ENCODE measurements around the gene KCNT2.

KCNT2 gene

DNA sequence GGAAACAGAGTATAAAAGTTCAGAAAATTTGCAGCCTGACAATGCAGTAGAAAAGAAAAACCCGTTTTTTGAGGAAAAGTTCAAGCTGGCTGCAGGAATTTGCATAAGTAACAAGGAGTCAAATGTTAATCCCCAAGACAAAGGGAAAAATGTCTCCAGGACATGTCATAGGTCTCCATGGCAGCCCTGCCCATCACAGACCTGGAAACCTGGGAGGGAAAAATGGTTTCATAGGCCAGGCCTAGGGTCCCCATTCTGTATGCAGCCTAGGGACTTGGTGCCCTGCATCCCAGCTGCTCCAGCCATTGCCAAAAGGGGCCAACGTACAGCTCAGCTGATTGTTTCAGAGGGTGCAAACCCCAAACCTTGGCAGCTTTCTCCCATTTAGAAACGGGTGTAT, 3.6 kb upstream of the KCNT2 start:
- DNase-seq = no peak
- Mint-ChIP-seq H3K4me1 (ENCODE audit: low read depth) (peaks cover 8% of the 10 kb centered on the region), H3K27ac (no peak overlapping the region), H3K9me3 (no peaks in the 10 kb centered on the region), H3K27me3 (peaks cover 43% of the 10 kb centered on the region), H3K4me3 (no peak overlapping the region), H3K36me3 (ENCODE audit: low read depth) (no peaks in the 10 kb centered on the region)

- H3K4me1 Mint-ChIP-seq (ENCODE audit: low read depth) = peaks cover 8% of the 10 kb centered on the region
- no peak overlapping the region for H3K4me3 Mint-ChIP-seq
- H3K36me3 Mint-ChIP-seq (ENCODE audit: low read depth) = no peaks in the 10 kb centered on the region
- H3K9me3 Mint-ChIP-seq = no peaks in the 10 kb centered on the region
- no peak overlapping the region for H3K27ac Mint-ChIP-seq
- DNase-seq = no peak
- peaks cover 58% of the 10 kb centered on the region for H3K27me3 Mint-ChIP-seq
Observed at GRCh38 chr1:196609370-196609737, 1.1 kb upstream of the KCNT2 start.

- Mint-ChIP-seq H3K36me3 (ENCODE audit: low read depth) (no peaks in the 10 kb centered on the region), H3K9me3 (no peaks in the 10 kb centered on the region), H3K27ac (no peak overlapping the region), H3K27me3 (peaks cover 56% of the 10 kb centered on the region), H3K4me3 (peak overlapping the region; percentile 40), H3K4me1 (ENCODE audit: low read depth) (peaks cover 8% of the 10 kb centered on the region)
- no peak for DNase-seq
Observed at GRCh38 chr1:196607981-196608380, 259 bp downstream of the KCNT2 start.

GRCh38 chr1:196603651-196604050, 4.6 kb downstream of the KCNT2 start:
- Mint-ChIP-seq H3K27ac (no peak overlapping the region), H3K9me3 (no peaks in the 10 kb centered on the region)

GRCh38 chr1:196598942-196599748, 9.1 kb downstream of the KCNT2 start:
- Mint-ChIP-seq H3K27ac (no peak overlapping the region), H3K36me3 (ENCODE audit: low read depth) (no peaks in the 10 kb centered on the region), H3K9me3 (no peaks in the 10 kb centered on the region), H3K4me3 (no peak overlapping the region), H3K27me3 (no peaks in the 10 kb centered on the region), H3K4me1 (ENCODE audit: low read depth) (no peaks in the 10 kb centered on the region)
- no peak for DNase-seq

More at GRCh38 chr1:196603651-196604050, 4.6 kb downstream of the KCNT2 start:
- peaks cover 29% of the 10 kb centered on the region for H3K27me3 Mint-ChIP-seq
- H3K4me3 Mint-ChIP-seq = no peak overlapping the region
- no peak for DNase-seq
- peaks cover 8% of the 10 kb centered on the region for H3K4me1 Mint-ChIP-seq (ENCODE audit: low read depth)
- no peaks in the 10 kb centered on the region for H3K36me3 Mint-ChIP-seq (ENCODE audit: low read depth)

- Mint-ChIP-seq H3K4me3 (no peak overlapping the region), H3K9me3 (no peaks in the 10 kb centered on the region), H3K36me3 (ENCODE audit: low read depth) (no peaks in the 10 kb centered on the region), H3K27ac (no peak overlapping the region), H3K27me3 (no peaks in the 10 kb centered on the region), H3K4me1 (ENCODE audit: low read depth) (no peaks in the 10 kb centered on the region)
- DNase-seq = no peak
Observed at GRCh38 chr1:196594700-196595099, 13.5 kb downstream of the KCNT2 start.

DNA sequence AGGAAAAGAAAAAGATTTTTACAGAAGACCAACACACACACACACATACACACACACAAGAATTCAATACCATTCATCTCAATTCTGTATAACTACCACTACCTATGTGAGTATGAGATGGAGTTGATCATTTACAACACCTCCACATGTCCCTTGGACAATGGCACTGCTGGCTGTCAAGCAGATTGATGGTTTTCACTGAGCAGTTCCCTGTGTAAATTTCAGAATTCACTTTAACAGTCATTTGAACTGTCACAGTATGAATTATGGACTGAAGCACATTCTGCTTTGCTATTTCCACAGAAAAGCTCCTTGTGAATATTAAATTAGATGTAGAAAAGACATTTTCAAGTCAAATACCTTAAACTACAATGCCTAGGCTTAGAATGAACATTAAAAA, 14.3 kb downstream of the KCNT2 start:
- H3K4me3 Mint-ChIP-seq = no peak overlapping the region

DNA sequence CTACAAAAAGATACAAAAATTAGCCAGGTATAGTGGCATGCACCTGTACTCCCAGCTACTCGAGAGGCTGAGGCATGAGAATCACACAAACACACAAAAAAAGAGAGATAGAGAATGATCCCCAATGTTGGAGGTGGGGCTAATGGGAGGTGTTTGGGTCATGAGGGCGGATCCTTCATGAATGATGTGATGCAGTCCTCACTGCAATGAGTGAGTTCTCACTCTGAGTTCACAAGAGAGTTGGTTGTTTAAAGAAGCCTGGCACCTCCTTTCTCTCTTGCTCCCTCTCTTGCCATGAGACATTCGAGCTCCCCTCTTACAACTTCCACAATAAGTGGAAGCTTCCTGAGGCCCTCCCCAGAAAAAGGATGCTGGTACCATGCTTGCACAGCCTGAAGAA, 17.3 kb downstream of the KCNT2 start:
- no peaks in the 10 kb centered on the region for H3K4me1 Mint-ChIP-seq (ENCODE audit: low read depth)
- H3K27me3 Mint-ChIP-seq = no peaks in the 10 kb centered on the region
- no peak overlapping the region for H3K27ac Mint-ChIP-seq
- H3K4me3 Mint-ChIP-seq = no peak overlapping the region
- DNase-seq = no peak
- H3K9me3 Mint-ChIP-seq = no peaks in the 10 kb centered on the region
- H3K36me3 Mint-ChIP-seq (ENCODE audit: low read depth) = no peaks in the 10 kb centered on the region

More for the DNA sequence above, 14.3 kb downstream of the KCNT2 start:
- H3K36me3 Mint-ChIP-seq (ENCODE audit: low read depth) = no peaks in the 10 kb centered on the region
- H3K27ac Mint-ChIP-seq = no peak overlapping the region
- DNase-seq = no peak
- no peaks in the 10 kb centered on the region for H3K27me3 Mint-ChIP-seq
- H3K9me3 Mint-ChIP-seq = no peaks in the 10 kb centered on the region
- no peaks in the 10 kb centered on the region for H3K4me1 Mint-ChIP-seq (ENCODE audit: low read depth)

GRCh38 chr1:196590012-196590708, 18.1 kb downstream of the KCNT2 start:
- DNase-seq = no peak
- Mint-ChIP-seq H3K4me3 (no peak overlapping the region), H3K27ac (no peak overlapping the region), H3K4me1 (ENCODE audit: low read depth) (no peaks in the 10 kb centered on the region), H3K9me3 (no peaks in the 10 kb centered on the region), H3K27me3 (no peaks in the 10 kb centered on the region), H3K36me3 (ENCODE audit: low read depth) (no peaks in the 10 kb centered on the region)

DNA sequence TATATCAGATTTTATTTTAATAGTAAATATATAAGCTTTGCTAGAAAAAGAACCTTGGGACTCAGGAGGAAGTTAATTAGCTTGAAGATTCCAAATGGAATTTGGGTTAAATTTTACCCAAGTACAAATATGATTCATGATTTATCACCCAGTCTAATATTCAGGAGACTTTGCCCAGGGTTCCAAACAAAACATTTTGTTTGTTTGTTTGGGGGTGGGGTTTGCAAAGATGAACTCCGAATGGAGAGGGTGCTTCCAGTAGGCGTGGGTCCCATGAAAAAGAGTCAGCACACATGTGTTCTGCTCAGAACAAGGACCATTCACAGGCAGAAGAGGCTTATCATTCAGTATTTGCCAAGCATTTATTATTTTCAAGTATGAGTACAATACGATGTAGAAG, 23.5 kb downstream of the KCNT2 start:
- Mint-ChIP-seq H3K9me3 (no peaks in the 10 kb centered on the region), H3K4me3 (no peak overlapping the region), H3K36me3 (ENCODE audit: low read depth) (no peaks in the 10 kb centered on the region), H3K4me1 (ENCODE audit: low read depth) (no peaks in the 10 kb centered on the region), H3K27me3 (no peaks in the 10 kb centered on the region), H3K27ac (no peak overlapping the region)
- no peak for DNase-seq

DNA sequence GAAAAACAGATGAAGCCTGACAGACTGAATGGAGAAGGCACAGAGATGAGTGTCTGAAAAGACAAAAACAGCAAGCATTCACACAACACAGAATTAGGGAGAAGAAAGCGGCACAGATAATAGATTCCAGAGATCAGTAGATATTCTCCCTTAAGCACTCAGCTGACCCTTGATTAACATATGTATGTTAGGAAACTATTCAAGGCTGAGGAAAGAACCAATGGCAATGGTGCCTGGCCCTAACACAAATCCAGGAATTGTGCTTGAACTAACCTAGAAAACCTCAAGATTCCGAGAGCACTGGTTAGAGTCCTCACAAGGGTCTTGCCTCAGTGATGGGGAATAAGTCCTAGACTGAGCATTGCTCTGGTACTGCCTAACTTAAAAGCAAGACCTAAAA, 30.9 kb downstream of the KCNT2 start:
- Mint-ChIP-seq H3K27ac (no peak overlapping the region), H3K27me3 (no peaks in the 10 kb centered on the region), H3K36me3 (ENCODE audit: low read depth) (no peaks in the 10 kb centered on the region), H3K4me1 (ENCODE audit: low read depth) (no peaks in the 10 kb centered on the region), H3K9me3 (no peaks in the 10 kb centered on the region), H3K4me3 (no peak overlapping the region)
- no peak for DNase-seq

DNA sequence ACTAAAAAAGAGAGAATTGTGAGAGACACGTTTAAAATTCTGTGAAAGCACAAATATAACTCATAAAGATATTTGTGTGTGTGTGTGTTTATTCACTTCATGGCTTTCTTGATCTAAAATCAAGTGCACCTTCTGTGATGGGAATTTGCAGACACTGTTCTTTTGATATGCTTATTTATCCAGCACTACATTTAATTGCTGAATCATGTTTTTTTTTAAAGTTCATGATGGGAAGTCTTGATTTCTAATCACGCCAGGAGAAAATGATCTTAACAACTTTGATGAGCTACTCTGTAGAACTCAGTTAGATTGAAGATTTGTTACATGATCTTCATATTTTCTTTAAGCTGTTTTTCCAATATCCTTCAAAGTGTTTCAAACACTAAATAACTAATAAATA, 35.0 kb downstream of the KCNT2 start:
- no peak for DNase-seq
- H3K27me3 Mint-ChIP-seq = no peaks in the 10 kb centered on the region
- H3K9me3 Mint-ChIP-seq = no peaks in the 10 kb centered on the region
- H3K4me3 Mint-ChIP-seq = no peak overlapping the region
- no peaks in the 10 kb centered on the region for H3K4me1 Mint-ChIP-seq (ENCODE audit: low read depth)
- no peak overlapping the region for H3K27ac Mint-ChIP-seq
- H3K36me3 Mint-ChIP-seq (ENCODE audit: low read depth) = no peaks in the 10 kb centered on the region

DNA sequence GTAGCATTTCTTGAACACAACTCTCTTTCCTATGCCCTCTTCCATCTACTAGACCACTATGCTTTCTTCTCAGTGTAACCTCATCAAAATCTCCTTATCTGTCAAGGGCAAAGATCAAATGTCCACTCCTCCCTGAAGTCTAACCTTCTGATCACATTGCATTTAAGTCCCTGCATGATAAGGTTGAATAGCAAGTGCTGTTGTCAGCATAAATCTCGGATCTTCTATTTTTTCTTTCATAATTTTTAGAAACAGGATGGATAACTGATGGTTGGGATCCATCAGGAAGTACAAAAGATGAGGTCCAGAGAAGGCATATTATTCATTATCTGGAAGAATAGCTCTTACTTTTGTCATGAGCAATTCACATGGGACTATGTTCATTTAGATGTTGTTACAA, 41.0 kb downstream of the KCNT2 start:
- Mint-ChIP-seq H3K4me1 (ENCODE audit: low read depth) (no peaks in the 10 kb centered on the region), H3K27ac (no peak overlapping the region), H3K9me3 (peaks cover 8% of the 10 kb centered on the region), H3K36me3 (ENCODE audit: low read depth) (no peaks in the 10 kb centered on the region), H3K4me3 (no peak overlapping the region), H3K27me3 (no peaks in the 10 kb centered on the region)
- DNase-seq = no peak

- no peak overlapping the region for H3K4me3 Mint-ChIP-seq
- H3K36me3 Mint-ChIP-seq (ENCODE audit: low read depth) = no peaks in the 10 kb centered on the region
- DNase-seq = no peak
- peaks cover 8% of the 10 kb centered on the region for H3K9me3 Mint-ChIP-seq
- H3K27me3 Mint-ChIP-seq = no peaks in the 10 kb centered on the region
- no peaks in the 10 kb centered on the region for H3K4me1 Mint-ChIP-seq (ENCODE audit: low read depth)
- H3K27ac Mint-ChIP-seq = no peak overlapping the region
Observed at GRCh38 chr1:196563768-196564167, 44.5 kb downstream of the KCNT2 start.

- DNase-seq = no peak
- no peaks in the 10 kb centered on the region for H3K36me3 Mint-ChIP-seq (ENCODE audit: low read depth)
Observed at GRCh38 chr1:196559314-196559713, 48.9 kb downstream of the KCNT2 start.

More at GRCh38 chr1:196559314-196559713, 48.9 kb downstream of the KCNT2 start:
- Mint-ChIP-seq H3K27ac (no peak overlapping the region), H3K4me3 (no peak overlapping the region), H3K9me3 (peaks cover 1% of the 10 kb centered on the region), H3K27me3 (no peaks in the 10 kb centered on the region), H3K4me1 (ENCODE audit: low read depth) (no peaks in the 10 kb centered on the region)
